C4-2B (cell line): ENCODE results near the gene TIA1.

ENCODE experiments used
- H3K27ac ChIP-seq: fragments of 450-650 bp; 2 replicates; pipeline ENCODE4 v1.5.1; 2017
- ZFX ChIP-seq: fragments of 450-650 bp; IDR thresholded peaks from 2 replicates; pipeline ENCODE4 v1.6.1; 2017
- TF ChIP-seq, protein P1 (sequence below): fragments of 450-650 bp; conservative IDR thresholded peaks from 2 replicates; pipeline ENCODE4 v1.5.1; 2017; ENCODE audit warnings: mild to moderate bottlenecking

Gene TIA1

DNA sequence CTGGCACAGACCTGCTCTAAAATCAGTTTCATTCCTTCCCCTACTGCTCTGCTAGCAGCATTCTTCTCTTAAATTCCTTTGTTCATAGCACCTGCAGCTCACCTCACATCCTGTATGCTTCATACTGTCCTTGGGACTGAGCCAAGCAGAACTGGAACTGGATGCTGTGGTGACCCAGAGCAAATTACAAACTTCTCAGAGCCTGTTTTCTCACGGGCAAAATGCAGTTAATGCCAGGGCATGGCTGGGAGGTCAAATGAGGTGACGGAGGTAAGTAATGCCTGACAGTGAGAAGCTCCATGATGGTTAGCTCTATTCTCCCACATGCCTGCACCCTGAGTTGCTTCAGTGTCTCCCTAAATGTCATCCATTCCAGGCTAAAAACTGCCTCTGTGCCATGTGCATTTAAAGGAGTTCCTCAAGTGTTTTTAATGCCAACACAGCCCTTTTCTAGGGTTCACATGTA, 87.3 kb downstream of the TIA1 start:
- peak overlapping the region; percentile 58 for H3K27ac ChIP-seq
- TF ChIP-seq, protein P1, sequence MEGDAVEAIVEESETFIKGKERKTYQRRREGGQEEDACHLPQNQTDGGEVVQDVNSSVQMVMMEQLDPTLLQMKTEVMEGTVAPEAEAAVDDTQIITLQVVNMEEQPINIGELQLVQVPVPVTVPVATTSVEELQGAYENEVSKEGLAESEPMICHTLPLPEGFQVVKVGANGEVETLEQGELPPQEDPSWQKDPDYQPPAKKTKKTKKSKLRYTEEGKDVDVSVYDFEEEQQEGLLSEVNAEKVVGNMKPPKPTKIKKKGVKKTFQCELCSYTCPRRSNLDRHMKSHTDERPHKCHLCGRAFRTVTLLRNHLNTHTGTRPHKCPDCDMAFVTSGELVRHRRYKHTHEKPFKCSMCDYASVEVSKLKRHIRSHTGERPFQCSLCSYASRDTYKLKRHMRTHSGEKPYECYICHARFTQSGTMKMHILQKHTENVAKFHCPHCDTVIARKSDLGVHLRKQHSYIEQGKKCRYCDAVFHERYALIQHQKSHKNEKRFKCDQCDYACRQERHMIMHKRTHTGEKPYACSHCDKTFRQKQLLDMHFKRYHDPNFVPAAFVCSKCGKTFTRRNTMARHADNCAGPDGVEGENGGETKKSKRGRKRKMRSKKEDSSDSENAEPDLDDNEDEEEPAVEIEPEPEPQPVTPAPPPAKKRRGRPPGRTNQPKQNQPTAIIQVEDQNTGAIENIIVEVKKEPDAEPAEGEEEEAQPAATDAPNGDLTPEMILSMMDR: no peak
- TF ChIP-seq ZFX: no peak

GRCh38 chr2:70160545-70160944, 87.9 kb downstream of the TIA1 start:
- no peak overlapping the region for H3K27ac ChIP-seq
- no peak for TF ChIP-seq ZFX
- TF ChIP-seq, protein P1: no peak
